GM10847 (cell line): Measurements from ENCODE around the gene ZFP36L1.

ENCODE experiments used
- POLR2A ChIP-seq: IDR thresholded peaks from 2 replicates; pipeline ENCODE4 v1.6.1; 2011; ENCODE audit not compliant: insufficient read length; ENCODE audit errors: extremely low read depth

ZFP36L1 gene, protein sequence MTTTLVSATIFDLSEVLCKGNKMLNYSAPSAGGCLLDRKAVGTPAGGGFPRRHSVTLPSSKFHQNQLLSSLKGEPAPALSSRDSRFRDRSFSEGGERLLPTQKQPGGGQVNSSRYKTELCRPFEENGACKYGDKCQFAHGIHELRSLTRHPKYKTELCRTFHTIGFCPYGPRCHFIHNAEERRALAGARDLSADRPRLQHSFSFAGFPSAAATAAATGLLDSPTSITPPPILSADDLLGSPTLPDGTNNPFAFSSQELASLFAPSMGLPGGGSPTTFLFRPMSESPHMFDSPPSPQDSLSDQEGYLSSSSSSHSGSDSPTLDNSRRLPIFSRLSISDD

DNA sequence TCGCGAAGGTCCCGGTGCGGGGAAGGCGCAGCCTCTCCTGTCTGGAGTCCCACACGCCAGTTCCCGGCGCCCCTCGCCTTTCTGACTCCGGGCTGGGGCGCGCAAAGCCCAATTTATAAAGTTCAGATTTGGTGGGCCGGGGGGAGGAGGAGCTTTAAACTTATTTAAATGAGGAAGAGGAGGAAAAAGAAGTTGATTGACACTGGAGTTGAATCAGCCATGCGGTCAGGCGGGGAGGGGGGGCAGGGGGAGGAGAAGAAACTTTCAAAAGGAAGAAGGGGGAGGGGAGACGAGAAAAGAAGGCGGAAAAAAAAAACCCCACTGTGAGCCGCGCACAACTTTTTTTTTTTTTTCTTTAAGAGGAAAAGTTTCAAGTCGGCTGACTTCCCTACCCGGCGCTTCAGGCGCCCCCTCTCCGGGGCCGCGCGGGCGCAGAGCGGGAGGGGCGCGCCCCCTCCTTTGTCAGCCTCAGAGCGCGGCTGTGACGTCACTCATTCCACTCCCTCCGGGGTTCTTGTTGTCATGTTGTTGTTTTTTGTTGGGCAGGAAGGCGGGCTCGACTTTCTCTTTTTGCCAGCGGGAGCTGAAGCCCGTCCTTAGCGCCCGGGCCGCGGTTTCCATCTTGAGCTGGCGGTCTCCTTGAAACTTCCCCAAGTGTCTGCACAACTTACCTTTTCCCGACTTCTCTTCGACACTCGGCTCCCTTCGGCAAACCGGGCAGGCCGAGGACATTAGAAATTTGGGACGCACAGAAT lies at the start of gene ZFP36L1:
TSS of gene ZFP36L1 (minus strand) at position 89 of the 755 bp plus-strand sequence. CDS start 129 bp downstream, outside the sequence.
- peak; percentile 99 for TF ChIP-seq POLR2A

DNA sequence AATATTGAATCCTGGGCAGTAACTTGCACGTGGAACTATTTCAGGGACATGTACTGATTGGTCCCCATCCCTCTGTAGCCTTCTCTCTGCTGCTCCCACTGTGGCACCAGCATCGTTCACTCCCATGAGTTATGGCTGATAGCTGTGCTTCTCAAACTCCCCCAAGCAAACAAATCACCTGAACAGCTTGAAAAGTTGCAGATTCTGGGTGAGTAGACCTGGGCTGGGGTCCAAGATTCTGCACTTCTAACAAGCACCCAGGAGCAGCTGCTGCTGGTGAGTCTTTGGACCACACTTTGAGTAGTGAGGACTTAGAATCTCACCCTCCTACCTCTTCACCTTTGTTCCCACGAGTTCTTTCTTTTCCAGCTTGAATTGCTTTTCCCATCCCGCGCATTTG lies 49.4 kb upstream of the ZFP36L1 start:
- no peak for TF ChIP-seq POLR2A

DNA sequence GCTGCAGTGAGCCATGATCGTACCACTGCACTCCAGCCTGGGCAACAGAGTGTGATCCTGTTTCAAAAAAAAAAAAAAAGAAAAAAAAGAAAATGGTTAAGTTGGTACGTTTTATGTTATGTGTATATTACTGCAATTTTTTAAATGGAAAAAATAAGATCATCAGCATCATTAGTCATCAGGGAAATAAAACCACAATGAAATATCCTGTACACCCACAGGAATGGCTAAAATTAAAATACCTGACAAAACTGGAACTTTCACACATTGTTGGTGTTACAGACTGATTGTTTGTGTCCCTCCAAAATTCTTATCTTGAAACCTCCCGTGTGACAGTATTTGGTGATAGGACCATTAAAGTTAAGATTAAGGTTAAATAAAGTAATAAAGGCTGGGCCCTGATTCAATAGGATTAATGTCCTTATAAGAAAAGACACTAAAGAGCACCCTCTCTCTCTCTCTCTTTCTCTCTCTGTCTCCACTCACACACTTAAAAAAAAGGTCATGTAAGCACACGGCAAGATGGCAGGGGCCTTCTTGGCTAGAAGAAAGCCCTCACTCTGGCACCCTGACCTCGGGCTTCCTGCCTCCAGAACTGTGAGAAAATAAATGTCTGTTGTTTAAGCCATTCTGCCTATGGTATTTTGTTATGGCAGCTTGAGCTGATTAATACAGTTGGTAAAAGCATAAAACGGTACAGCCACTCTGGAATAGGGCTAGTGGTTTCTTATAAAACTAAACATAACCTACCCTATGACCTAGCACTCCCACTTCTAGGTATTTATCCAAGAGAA lies 48.3 kb upstream of the ZFP36L1 start:
- TF ChIP-seq POLR2A, result no peak

DNA sequence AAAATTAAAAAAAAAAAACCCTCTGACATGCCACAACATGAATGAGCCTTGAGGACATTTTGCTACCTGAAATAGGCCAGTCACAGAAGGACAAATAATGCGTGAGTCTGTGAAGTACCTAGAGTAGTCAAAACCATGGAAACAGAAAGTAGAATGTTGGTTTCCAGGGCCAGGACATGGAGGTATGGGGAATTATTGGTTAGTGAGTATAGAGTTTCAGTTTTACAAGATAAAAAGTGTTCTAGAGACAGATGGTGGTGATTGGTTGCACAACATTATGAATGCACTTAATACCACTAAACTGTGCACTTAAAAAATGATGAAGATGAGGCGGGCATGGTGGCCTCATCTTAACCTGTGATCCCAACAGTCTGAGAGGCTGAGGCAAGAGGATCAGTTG lies 47.6 kb upstream of the ZFP36L1 start:
- TF ChIP-seq POLR2A, result no peak

DNA sequence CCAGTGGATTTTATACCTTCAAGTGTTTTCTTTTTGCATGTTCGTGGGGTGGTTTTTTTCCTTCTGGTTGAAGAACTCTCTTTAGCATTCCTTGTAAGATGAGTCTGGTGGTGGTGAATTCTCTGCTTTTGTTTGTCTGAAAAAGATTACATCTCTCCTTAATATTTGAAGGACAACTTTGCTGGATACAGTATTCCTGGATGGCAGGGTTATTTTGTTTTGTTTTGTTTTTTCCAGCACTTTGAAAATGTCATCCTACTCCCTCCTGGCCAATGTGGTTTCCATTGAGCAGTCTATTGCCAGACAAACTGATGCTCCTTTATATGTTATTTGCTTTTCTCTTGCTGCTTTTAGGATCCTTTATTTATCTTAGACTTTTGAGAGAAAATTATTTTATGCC lies 43.2 kb upstream of the ZFP36L1 start:
- no peak for TF ChIP-seq POLR2A

DNA sequence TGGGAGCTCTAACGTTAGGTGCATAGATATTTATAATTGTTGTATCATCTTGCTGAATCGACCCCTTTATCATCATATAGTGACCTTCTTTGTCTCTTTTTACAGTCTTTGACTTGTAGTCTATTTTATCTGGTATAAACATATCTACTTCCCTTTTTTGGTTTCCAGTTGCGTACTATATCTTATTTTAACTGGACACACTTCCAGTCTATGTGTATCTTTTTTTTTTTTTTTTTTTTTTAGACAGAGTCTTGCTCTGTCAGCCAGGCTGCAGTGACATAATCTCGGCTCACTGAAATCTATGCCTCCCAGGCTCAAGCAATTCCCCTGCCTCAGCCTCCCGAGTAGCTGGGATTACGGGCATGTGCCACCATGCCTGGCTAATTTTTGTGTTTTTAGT lies 41.9 kb upstream of the ZFP36L1 start:
- no peak for TF ChIP-seq POLR2A

DNA sequence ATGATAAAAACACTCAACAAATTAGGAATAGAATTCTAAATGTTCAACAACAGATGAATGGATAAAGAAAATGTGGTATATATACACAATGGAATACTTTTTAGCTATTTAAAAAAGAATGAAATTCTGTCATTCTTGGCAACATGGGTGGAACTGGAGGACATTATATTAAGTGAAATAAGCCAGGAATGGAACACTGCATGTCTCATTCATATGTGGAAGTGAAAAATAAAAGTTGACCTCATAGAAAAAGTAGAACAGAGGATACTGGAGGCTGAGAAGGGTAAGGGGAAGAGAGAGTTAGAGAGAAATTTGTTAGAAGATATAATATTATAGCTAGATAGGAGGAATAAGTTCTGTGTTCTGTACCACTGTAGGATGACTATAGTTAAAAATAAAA lies 35.8 kb upstream of the ZFP36L1 start:
- no peak for TF ChIP-seq POLR2A

DNA sequence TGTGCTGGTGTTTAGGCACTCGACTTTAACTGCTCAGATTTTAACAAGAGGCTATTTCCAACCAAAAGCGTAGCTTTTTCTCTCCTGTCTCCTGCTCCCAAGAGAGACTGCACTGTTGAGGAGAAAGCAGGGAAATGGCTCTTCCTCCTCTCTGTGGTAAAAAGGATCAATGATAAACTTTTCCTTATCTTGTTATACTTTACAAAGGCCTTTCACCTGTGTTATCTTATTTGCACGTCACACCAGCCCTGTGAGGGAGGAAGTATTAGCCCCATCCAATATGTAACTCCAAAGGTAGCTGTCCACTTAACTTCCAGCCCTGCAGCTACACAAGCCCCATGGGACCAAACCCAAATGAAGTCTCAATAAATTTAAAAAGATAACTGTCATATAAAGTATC lies 32.9 kb upstream of the ZFP36L1 start:
- TF ChIP-seq POLR2A, result no peak

DNA sequence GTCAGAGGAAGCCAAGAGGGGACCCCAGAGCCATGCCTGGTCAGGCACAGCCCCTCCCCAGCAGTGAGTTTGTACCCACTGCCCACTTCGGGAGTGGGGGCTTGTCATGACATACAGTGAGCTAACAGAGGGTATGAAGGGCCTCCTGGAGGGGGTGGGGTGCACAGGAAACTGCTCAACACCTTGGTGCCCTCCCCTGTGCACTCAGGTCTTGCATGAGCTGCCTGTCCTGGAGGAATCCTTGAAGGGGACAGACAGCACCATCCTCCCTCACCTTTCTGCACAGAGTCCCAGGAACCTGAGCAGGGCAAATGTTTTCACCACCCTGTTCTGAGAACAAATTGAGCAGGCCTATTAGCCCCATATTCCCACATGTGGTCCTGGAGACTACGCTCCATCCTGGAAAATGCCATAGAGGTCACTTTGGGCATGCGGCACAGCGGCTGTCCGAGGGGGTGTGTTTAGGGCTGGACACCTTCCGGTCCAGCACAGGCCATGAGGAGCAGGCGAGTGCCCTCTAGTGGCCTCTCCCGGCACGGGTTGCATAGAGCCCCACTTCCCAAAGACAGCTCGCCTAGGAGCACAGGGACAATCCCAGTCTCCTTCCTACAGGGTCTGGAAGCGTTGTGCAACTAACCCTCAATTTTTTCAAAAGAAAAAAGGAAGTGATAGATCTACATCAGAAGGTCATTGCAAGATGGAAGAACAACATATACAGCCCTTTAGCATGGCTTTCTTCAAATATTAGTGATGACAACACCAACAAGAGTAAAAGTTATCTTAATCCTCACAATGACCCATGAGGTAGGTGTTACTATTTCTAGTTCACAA lies 31.9 kb upstream of the ZFP36L1 start:
- no peak for TF ChIP-seq POLR2A

DNA sequence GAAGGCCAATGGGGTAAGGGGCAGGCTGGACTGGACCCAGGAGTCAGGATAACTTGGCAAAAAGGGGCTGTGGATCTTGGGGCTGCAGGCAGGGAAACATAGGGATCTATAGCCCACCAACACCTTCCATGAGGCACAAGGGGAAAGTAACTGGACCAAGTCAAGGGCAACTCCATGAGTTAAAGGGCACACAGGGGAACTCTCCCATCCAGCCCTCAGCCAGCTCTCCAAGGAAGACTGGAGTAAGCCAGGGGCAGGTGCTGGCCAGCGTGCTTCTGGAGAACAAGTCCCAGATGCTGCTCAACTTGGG lies 31.3 kb upstream of the ZFP36L1 start:
- no peak for TF ChIP-seq POLR2A

DNA sequence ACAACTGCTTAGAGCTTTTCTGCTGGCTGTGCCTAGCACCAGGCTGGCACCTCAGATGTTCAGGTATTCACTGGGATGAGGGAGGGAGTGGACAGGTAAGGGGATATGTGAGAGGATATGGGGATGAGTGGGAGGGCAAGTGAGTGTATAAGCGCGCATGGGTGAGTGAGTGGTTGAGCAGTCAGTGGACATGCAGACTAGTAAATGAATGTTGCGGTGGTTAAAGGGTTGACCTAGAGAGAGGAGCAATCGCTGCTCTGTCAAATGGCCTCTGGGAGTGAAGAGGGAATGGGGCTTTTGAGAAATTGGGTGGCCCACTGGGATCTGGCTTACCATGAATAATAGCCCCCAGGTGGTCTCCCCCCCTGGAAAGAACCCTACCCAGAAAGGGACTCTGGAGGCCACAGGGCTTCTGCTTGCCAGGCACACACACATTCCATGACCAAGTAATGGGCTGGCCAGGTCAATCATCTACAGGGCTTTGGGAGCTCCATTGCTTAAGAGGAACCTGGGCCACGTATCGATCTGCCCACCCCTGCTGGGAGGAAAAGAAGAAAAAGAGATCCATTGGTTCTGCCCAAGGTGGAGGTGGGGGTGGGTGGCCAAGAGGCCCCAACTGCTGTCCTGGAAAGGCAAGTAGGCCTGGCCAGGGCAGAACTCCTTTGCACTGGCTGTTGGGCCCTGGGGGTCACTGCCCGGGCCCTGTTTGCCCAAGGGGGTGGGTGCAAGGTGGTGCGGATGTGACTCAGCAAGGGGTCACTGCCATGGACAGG lies 30.8 kb upstream of the ZFP36L1 start:
- TF ChIP-seq POLR2A, result no peak

DNA sequence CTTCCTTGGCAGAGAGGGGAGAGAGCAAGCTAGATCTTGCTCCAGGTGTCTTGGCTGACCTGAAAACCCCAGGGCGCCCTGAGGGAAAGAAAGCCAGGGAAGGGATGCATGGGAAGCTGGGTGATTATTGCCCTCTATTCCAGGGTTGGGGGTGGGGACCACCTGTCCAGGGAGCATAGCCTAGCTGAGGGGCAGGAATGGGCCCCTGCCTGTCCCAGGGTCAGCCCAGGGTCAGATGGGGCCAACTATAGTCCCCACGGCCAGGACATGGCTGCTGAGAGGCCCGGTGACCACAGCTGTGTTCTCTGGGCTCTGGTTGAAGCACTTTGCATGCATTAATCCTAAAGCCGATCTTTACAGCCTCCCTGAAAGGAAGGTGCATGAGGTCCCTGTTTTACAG lies 30.1 kb upstream of the ZFP36L1 start:
- TF ChIP-seq POLR2A, result no peak

DNA sequence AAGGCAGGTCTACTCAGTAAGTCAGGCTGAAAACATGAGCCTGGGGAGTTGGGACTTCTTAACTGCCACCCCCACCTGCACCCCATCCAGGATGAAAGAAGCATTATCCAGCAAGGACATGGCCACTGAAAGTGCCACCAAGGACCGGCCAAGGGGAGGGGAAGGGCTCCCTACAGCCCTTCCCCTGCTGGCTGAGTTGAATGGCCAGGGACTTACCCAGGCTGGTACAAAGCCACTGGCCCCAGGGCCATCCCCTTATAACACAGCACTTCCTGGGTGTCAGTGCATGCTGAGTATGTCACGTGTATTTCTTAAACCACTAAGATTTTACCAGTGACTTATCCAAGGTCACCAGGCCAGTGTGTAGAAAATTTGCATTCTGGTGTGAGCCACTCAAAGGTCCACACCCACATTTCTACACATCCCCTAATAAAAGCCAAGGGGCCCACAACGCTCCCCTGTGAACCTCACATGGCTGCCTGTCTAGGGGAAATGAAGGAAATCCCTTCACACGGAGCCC lies 29.3 kb upstream of the ZFP36L1 start:
- peak; percentile 57 for TF ChIP-seq POLR2A
